HUES6 (cell line): Measurements from ENCODE around the gene MRGPRX2.

Experiments used
- H3K27ac ChIP-seq: 2 replicates; pipeline ENCODE4 v1.7.0; 2013; ENCODE audit warnings: low read depth, mild to moderate bottlenecking, low read length, inconsistent platforms
- H3K27me3 ChIP-seq: 2 replicates; pipeline ENCODE4 v1.6.1; 2013; ENCODE audit warnings: low read length; ENCODE audit not compliant: control insufficient read depth, insufficient read depth
- H3K36me3 ChIP-seq: 2 replicates; pipeline ENCODE4 v1.6.1; 2013; ENCODE audit warnings: low read length; ENCODE audit not compliant: control insufficient read depth, insufficient read depth
- H3K4me1 ChIP-seq: 2 replicates; pipeline ENCODE4 v1.6.1; 2013; ENCODE audit warnings: low read length; ENCODE audit not compliant: control insufficient read depth, insufficient read depth
- H3K4me3 ChIP-seq: 2 replicates; pipeline ENCODE4 v1.5.1; 2013; ENCODE audit warnings: low read depth, low read length
- H3K9ac ChIP-seq: one replicate; pipeline ENCODE4 v1.6.1; 2013; ENCODE audit warnings: mild to moderate bottlenecking, low read length
- H3K9me3 ChIP-seq: 2 replicates; pipeline ENCODE4 v1.6.1; 2013; ENCODE audit warnings: low read depth, low read length; ENCODE audit not compliant: control insufficient read depth, insufficient read depth

MRGPRX2 gene

DNA sequence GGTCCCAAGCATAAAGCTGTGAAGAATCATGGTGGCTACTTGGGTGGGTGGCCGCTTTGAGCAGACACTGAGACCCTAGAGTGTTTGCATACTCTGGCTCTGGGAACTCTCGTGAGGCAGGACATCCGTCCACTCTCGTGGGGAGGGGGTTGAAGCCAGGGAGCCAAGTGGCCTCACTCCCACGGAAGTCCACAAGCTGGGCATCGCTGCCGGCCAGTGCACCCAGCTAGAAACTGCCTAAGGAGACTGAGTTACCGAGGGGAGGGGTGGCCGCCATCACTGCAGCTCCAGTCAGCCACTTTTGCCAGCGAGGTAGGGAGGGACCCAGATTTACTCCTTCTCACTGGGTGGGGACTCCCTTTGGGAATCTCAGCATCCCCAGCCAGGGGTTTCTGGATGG, 20.5 kb downstream of the MRGPRX2 start:
- H3K27me3 ChIP-seq: peaks cover 20% of the 10 kb centered on the region; the same call in 1 of the 2 replicates
- no peak overlapping the region for H3K4me3 ChIP-seq
- peaks cover 8% of the 10 kb centered on the region for H3K9me3 ChIP-seq
- H3K9ac ChIP-seq: no peak overlapping the region
- no peaks in the 10 kb centered on the region for H3K4me1 ChIP-seq
- no peak overlapping the region for H3K27ac ChIP-seq
- no peaks in the 10 kb centered on the region for H3K36me3 ChIP-seq

DNA sequence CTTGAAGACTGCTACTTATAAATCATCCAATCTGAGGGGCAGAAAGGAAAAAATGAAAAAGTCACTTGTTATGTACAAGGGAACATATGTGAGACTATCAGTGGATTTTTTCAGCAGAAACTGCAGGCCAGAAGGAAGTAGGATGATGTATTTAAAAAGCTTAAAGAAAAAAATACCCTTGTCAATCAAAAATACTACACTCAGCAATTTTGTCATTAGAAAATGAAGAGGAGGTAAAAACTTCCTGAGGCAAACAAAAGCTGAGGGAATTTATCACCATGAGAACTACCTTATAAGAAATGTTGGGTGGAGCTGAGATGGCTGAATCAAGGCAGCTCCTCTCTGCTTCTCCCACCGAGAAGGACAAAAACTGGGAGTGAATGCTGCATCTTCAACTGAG, 21.1 kb downstream of the MRGPRX2 start:
- Histone ChIP-seq H3K4me3 (no peak overlapping the region), H3K27me3 (peaks cover 20% of the 10 kb centered on the region; the same call in 1 of the 2 replicates), H3K9ac (no peak overlapping the region), H3K27ac (no peak overlapping the region), H3K4me1 (no peaks in the 10 kb centered on the region), H3K36me3 (no peaks in the 10 kb centered on the region), H3K9me3 (peaks cover 8% of the 10 kb centered on the region)

GRCh38 chr11:19032990-19033389, 27.5 kb downstream of the MRGPRX2 start:
- H3K36me3 ChIP-seq: no peaks in the 10 kb centered on the region
- H3K9me3 ChIP-seq: no peaks in the 10 kb centered on the region
- H3K27me3 ChIP-seq: peaks cover 10% of the 10 kb centered on the region
- no peak overlapping the region for H3K27ac ChIP-seq
- no peak overlapping the region for H3K9ac ChIP-seq
- no peak overlapping the region for H3K4me3 ChIP-seq
- no peaks in the 10 kb centered on the region for H3K4me1 ChIP-seq

DNA sequence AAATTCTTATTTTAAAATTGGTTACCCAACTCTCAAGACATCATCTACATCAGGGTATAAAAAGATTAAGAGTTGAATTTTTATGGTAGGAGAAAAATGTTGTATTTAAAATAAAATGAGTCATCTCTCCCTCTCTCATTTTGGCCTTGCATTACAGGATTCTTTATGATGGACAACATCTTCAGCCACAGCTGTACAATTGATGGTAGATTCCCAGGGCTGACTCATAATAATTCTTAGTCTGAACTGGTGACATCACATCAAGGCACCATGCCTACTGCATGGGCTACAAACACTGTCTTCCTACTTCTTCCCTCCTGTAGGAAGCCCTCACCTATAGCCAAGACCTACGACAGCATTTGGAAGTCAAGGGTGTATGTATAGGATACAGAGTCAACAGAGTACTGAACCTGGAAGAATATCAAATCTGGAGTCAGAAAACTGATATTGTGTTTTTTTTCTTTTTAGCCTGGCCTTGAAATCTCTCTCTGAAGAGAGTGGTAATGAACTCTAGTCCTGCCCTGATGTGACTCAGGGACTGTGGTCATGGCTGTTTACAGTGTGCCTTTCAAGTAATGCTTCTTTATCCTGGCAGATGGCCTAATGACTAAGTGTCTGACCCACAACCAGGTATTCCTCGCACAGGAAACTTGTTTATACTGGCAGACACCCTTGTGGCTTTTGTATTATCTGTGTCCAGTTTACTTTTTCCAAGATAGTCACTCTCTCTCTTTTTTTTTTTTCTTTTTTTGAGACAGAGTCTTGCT, 32.5 kb downstream of the MRGPRX2 start:
- no peak overlapping the region for H3K27ac ChIP-seq
- no peaks in the 10 kb centered on the region for H3K4me1 ChIP-seq
- no peaks in the 10 kb centered on the region for H3K9me3 ChIP-seq
- H3K27me3 ChIP-seq: peaks cover 42% of the 10 kb centered on the region
- no peaks in the 10 kb centered on the region for H3K36me3 ChIP-seq
- H3K4me3 ChIP-seq: no peak overlapping the region
- no peak overlapping the region for H3K9ac ChIP-seq

DNA sequence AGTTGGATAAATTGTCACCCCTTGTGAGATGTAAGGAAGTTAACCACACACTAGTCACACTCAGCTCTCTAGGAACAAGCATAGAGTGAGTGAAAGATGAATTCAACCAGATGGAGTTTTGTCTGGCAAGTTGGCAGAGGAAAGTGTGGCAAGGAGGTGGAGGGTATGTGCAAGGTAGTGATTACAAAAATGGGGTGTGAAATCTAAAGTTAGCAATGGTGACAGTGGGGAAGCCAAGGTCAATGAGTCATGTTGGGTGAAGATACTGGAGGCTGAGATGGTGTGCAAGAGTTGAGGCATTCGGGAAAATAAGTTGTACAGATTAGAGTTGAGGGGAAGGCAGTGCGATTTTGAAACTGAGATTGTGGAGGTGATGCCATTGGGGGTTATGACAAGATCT, 33.7 kb downstream of the MRGPRX2 start:
- H3K4me1 ChIP-seq: no peaks in the 10 kb centered on the region
- H3K9me3 ChIP-seq: no peaks in the 10 kb centered on the region

DNA sequence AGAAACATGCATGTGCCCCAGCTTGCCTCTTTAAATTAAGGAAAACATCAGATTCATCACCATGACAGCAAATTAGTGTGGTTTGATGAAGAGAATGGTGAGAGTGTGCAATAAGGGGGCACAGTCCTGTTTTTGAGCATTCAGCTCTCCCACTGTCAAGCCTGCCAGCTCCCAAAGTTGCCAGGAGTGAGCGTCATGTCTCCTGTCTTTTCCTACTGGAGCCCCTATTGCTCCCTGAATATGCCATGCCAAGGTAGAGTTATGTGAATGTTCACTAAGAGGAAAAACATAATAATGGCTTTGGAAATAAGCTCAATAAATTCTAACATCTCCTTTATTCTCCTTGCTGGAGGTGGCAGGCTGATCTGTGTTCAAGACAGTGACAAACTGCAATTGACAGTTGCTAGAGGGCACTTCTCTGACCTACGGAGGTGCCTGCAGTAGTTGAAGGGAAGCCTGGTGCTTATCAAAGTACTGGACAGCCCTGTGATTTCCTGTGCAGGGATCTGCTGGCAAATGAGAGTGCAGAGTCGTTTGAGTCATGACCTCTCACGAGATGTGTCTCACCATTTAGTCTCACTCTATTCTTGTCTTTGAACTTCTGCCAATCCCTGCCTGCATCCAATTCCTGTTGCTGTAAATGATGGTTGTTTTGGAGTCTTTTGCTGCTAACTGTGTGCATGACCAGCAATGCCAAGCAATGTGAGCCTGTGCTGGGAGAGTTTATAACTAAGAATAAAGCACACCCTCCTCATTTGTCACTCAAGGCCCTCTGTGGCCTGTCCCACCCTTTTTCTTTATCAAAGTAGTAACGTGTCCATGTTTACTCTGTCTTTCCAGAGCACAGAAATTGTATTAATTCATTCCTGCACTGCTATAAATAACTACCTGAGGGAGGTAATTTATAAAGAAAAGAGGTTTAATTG, 34.8 kb downstream of the MRGPRX2 start:
- H3K4me1 ChIP-seq: no peaks in the 10 kb centered on the region
- H3K27ac ChIP-seq: no peak overlapping the region
- H3K36me3 ChIP-seq: no peaks in the 10 kb centered on the region
- H3K27me3 ChIP-seq: peaks cover 52% of the 10 kb centered on the region
- H3K9ac ChIP-seq: no peak overlapping the region
- no peak overlapping the region for H3K4me3 ChIP-seq
- H3K9me3 ChIP-seq: no peaks in the 10 kb centered on the region

More for the DNA sequence above, 33.7 kb downstream of the MRGPRX2 start:
- H3K27ac ChIP-seq: no peak overlapping the region
- H3K9ac ChIP-seq: no peak overlapping the region
- no peak overlapping the region for H3K4me3 ChIP-seq
- no peaks in the 10 kb centered on the region for H3K36me3 ChIP-seq
- peaks cover 49% of the 10 kb centered on the region for H3K27me3 ChIP-seq

DNA sequence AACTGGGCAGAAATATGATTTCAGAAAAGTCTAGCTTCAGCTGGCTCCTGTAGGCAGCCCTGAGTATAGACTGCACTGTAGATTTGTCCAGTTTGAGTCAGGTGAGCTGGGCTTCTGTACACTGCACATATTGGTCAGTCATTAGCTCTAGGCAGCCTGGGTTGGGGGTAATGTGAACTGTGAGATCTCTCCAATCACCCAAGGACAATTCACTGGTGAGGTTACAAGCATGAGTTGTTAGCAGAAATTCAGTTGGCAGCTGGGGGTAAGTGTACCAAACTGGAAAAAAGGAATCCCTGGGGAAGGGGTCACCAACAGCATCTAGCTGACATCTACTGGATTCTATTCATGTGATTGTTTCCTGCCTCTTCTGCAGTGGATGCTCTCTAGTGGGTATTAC, 39.7 kb downstream of the MRGPRX2 start:
- no peak overlapping the region for H3K4me3 ChIP-seq
- peaks cover 41% of the 10 kb centered on the region for H3K27me3 ChIP-seq
- no peak overlapping the region for H3K9ac ChIP-seq
- no peaks in the 10 kb centered on the region for H3K36me3 ChIP-seq
- no peaks in the 10 kb centered on the region for H3K9me3 ChIP-seq
- H3K4me1 ChIP-seq: no peaks in the 10 kb centered on the region
- no peak overlapping the region for H3K27ac ChIP-seq

GRCh38 chr11:19018901-19019300, 41.6 kb downstream of the MRGPRX2 start:
- Histone ChIP-seq H3K4me3 (no peak overlapping the region), H3K9ac (no peak overlapping the region), H3K27me3 (peaks cover 23% of the 10 kb centered on the region), H3K36me3 (no peaks in the 10 kb centered on the region), H3K4me1 (no peaks in the 10 kb centered on the region), H3K27ac (no peak overlapping the region), H3K9me3 (no peaks in the 10 kb centered on the region)

DNA sequence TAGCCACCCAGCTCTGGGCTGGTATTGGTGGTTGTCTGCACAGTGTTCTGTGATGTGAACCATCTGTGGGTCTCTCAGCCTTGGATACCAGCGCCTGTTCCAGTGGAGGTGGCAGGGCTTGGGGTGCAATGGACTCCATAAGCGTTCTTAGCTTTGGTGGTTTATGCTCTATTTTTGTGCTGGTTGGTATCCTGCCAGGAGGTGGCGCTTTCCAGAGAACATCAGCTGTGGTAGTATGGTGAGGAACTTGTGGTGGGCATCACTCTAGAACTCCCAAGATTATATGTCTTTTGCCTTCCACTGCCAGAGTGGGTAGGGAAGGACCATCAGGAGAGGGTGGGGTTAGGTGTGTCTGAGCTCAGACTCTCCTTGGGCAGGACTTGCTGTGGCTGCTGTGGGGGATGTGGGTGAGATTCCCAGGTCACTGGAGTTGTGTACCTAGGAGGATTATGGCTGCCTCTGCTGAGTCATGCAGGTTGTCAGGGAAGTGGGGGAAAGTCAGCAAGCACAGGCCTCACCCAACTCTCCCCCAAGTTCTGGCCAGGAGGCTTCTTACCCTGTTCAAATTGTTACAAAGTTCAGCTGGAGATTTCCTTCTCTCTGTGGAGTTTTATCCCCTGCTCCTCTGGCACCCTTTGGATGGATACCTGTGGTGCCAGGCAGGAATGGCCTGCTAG, 47.2 kb downstream of the MRGPRX2 start:
- Histone ChIP-seq H3K4me1 (no peaks in the 10 kb centered on the region), H3K9ac (no peak overlapping the region), H3K36me3 (no peaks in the 10 kb centered on the region), H3K27ac (no peak overlapping the region), H3K9me3 (no peaks in the 10 kb centered on the region), H3K27me3 (peaks cover 6% of the 10 kb centered on the region; the same call in 1 of the 2 replicates), H3K4me3 (no peak overlapping the region)

DNA sequence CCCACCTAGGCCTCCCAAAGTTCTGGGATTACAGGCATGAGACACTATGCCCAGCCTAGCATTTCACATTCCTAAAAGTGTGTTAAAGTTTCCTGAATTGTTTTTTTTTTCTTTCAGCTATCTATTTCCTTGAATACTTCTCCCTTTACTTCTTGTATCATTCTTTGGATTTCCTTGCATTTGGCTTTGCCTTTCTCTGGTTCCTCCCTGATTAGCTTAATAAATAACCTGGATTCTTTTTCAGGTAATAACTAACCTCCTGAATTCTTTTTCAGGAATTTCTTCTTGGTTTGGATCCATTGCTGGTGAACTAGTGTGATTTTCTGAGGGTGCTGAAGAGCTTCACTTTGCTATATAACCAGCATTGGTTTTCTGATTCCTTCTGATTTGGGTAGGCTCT, 47.9 kb downstream of the MRGPRX2 start:
- H3K36me3 ChIP-seq: no peaks in the 10 kb centered on the region
- no peak overlapping the region for H3K9ac ChIP-seq
- no peaks in the 10 kb centered on the region for H3K4me1 ChIP-seq
- H3K27ac ChIP-seq: no peak overlapping the region
- H3K27me3 ChIP-seq: peaks cover 6% of the 10 kb centered on the region; the same call in 1 of the 2 replicates
- H3K4me3 ChIP-seq: no peak overlapping the region
- H3K9me3 ChIP-seq: no peaks in the 10 kb centered on the region
